ENCODE results near the gene RPS2.

The RPS2 gene

DNA sequence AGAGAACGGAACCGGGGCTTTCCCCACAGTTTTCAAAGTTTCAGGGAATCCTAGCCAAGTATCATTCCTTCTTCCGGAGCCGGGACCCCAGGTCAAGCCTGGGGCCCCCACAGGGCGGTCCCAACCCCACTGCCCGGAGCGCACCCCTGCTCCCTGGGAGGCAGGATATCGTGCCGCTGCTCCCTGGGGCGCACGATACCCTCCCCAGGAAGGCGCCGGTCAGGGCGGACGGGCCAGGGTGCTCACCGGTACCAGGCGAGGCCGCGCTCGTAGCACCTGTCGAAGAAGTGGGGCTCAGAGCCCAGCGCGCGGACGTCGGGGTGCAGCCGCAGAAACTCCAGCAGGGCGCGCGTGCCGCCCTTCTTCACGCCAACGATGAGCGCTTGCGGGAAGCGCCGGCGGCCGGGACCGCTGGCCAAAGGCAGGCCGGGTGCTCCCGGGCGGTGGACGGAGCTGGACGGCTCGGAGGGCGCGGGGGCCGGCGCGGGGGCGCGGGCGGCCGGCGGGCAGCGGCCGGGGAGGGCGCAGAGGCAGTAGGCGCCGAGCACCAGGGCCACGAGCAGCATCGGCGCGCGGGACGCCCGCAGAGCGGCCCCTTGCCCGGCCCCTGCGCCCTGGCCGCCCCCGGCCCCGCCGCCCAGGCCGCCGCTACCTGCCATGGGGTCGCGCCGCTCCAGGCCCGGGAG lies 46.8 kb downstream of the RPS2 start:
- no peak for DNase-seq

DNA sequence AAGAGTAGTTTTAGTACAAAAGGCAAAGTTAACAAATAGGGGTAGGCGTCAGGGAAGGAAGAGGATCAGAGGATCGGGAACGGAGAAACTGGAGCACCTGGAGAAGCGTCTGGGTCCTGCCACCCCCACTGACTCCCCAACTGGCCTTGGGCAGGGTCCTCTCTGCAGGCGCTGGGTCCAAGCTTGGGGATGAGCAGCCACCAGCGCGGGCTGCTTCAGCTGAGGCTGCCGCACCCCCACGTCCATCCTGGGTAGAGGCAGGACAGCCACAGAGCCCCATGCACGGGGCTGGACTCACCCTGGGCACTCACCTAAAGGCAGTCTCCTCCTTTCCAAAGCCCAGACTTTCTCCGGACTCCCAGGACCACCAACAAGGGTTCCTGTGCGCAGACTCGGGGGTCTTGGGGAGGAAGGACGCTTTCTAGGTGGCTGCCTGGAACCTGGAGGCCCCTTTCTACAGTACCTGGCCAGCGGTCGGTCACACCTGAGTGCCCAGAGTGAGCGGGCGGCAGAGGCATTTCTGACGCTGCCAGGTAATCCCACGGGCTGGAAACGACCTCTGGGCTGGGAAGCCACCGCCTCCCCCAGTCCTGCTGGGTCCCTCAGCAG lies 47.5 kb downstream of the RPS2 start:
- DNase-seq: no peak

DNA sequence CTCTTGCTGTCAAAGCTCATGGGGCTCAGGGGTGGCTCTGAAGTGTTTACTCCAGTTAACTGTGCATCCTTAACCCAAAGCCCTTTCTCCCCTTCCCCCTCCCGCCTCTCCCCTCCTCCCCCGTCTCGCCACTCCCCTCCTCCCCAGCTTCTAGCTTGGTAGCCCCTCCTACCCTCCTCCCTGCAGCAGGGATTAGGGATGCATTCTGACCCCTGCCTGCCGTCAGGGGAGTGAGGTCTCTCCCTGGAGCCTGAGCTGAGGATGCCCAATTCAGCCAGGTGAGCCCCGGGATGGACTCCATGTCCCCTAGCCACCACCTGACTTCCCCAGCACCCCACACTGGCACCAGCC lies 48.0 kb downstream of the RPS2 start:
- DNase-seq: no peak

DNA sequence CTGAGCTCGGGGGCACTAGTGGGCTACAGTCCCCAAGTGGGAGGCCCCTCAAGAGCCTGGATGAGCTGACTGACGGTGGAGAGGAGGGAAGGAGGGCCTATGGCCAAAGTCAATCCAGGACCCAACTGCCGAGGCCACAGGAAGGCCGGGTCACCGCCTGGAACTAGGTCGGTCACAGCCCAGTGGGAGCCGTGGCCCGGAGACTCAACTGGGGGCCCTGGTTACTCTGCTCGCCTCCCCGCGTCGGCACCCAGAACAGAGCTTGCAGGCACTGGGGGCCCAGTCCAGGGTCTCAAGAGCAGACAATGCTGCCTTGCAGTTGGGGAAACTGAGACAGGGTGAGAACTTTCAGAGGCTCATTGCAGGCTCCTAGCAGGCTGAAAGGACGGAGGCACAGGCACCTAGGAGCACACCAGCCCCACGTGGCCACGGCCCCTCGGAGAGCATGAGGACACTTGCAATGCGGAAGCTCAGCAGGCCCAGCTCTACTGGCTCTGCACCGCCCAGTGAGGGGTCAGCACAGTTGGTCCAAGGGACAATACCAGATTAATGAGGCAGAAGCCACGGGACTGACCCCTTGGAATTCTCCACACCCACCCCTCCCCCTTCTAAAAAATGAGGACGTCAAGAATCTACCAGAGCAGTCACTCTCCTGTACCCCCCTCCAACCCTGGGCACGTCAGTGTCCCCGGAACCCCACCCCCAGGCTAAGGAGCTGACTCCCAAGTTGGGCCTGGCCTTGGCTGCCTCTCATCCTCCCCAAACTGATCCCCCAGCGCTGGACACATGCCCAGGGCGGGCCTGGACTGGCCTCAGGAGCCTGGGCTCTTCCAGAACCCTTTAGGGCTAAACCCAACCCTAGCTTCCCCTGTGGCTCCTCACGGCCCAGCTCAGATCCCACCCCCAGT lies 48.6 kb downstream of the RPS2 start:
- no peak for DNase-seq

DNA sequence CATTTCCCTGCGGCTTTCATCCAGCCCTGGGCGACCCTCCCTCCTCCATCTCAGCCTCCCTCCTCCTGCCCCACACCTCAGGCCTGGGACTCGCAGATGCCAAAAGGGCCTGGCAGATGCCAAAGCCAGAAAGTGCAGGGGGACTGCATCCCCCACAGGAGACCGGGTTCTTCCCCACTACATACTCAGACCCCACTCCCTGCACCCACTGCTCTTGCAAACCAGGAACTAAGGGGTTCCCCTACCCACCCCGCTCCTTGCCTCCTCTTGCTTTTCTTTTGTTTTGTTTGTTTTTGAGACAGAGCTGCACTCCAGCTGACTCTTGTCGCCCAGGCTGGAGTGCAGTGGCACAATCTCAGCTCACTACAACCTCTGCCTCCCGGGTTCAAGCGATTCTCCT lies 49.6 kb downstream of the RPS2 start:
- DNase-seq: no peak

DNA sequence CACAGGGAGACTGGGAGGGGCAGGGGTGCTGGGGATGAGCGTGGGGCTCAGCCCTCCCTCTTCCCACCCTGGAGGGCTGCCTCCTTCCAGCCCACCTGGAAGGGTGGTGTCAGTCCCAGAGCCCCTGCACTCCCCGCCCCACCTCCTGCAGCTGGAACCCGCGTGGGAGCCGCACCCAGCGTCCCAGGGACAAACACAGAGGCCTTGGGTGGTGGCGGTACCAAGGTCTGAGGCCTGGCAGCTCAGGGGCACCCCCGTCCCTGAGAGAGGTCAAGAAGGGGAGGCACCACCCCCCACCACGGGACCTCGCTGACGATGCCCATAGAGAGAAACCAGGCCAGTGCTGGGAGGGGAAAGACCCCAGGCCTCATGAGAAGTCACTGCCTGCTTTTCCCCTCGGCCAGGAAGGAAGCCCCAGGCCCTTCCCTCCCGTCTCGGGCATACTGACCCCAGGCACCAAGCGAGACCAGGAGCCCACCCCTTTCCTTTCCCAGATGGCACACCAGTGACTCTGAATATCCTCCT lies 50.5 kb downstream of the RPS2 start:
- no peak for DNase-seq

DNA sequence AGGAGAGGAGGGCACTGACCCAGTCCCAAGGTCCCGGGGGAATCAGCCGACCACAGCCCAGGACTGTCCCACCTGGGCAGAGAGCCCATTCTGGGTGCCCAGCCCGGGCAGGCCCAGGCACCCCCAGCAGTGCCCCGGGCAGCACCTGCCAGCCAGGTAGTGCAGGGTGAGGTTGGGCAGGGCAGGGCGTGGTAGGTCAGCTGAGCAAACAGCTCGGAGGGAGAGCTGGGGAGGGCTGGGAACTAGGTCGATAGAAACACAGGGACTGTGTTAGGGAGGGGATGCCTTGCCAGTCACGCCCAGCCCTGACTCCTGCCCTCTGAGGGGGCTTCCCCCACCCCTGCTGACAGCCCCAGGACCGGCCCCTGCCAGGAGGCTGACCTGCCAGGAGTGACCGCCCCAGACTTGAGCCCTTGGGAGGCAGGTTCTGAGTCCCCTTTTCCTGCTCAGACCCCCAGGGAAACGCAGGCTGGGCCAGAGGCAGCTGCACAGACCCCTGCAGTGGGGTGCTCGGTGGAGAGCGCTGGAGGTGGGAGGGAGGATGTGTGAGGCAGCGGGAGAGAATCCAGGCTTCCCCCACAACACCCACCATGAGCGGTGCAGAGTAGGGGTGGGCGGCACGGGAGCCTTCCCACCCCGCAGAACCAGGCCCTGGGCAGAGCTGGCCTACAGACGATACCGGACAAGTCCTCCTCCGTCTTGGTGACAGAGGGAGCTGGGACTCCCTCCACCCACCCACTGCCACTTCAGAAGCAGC lies 51.1 kb downstream of the RPS2 start:
- no peak for DNase-seq

DNA sequence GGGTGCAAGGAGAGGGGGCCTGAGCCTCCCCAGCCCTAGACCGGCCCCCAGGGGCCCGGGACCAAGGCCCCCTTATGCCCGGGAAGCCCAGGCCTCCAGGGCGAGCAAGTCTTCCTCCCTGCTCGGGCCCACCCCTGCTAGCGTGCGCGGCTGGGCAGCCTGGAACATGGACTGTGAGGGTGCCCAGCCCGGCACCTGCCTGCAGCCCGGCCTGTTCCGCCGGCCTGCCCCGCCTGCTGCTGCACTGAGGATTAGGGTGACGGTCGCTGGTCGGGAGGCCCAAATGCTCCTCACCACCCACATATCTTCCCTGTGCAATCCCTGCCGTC lies 52.4 kb downstream of the RPS2 start:
- no peak for DNase-seq

All from activated effector memory CD4-positive, alpha-beta T cell treated with anti-CD3 and anti-CD28 coated beads, Interleukin-2, amount 50 U/mL, for 16 hours (primary cell).